GM12878 (cell line): ENCODE data around the gene COL4A3. TPM values are rescaled to one million over a fixed set of nuclear protein-coding genes. Genes with fewer than 3 reads are reported as not detected.

ENCODE experiments used
- ATAC-seq: fragments of 200-7000 bp; cut with Tn5 transposase; 3 replicates; pipeline ENCODE4 v1.9.1; 2020; ENCODE audit warnings: mild to moderate bottlenecking, moderate library complexity
- BruUV-seq: library from RNA; stranded (reverse); fragments of 400-500 nt; replicated peaks from 2 replicates; lab custom pipeline; 2021; lab: Mats Ljungman, UMichigan
- CTCF ChIA-PET: fragments of 300-600 bp; sonication (Branson Sonifier 250); formaldehyde crosslinking; extraction: SDS; loops from one replicate; lab custom pipeline; 2021; ENCODE audit warnings: inconsistent platforms; lab: Yijun Ruan, JAX
- POLR2A ChIA-PET: fragments of 350-600 bp; formaldehyde crosslinking; extraction: SDS; loops from one replicate; lab custom pipeline; 2021; ENCODE audit warnings: inconsistent platforms; lab: Charles Lee
- RAD21 ChIA-PET: fragments of 300-600 bp; sonication (Branson Sonifier 250); formaldehyde crosslinking; loops from one replicate; lab custom pipeline; 2023; ENCODE audit warnings: antibody characterized with exemption; ENCODE audit not compliant: unreplicated experiment; lab: Charles Lee
- SMC1A ChIA-PET: fragments of 300-600 bp; sonication (Branson Sonifier 250); formaldehyde crosslinking; loops from one replicate; lab custom pipeline; 2023; ENCODE audit not compliant: unreplicated experiment, uncharacterized antibody; lab: Charles Lee
- DNase-seq: peaks from one replicate; pipeline ENCODE4 v3.0.0-alpha.2; 2011; ENCODE audit warnings: low read depth, low spot score
- FAIRE-seq: peaks from 3 replicates; lab custom pipeline; 2011; peaks lifted over from hg19 to GRCh38; lab: Jason Lieb, UNC
- H2AFZ ChIP-seq: 2 replicates; pipeline ENCODE4 v1.6.0; 2011; ENCODE audit warnings: low read depth, low read length, control low read depth; ENCODE audit not compliant: control insufficient read depth
- H3K27ac ChIP-seq: 2 replicates; pipeline ENCODE4 v1.5.1; 2011; ENCODE audit warnings: control low read depth; ENCODE audit not compliant: control insufficient read depth, insufficient read depth
- H3K27me3 ChIP-seq, 2 experiments: replicated peaks in 1 of 2; 2 replicates each; pipeline versions ENCODE4 v1.6.0 to v1.6.1; 2011; ENCODE audit warnings: low read length in 1 of 2; ENCODE audit not compliant: control insufficient read depth in 2 of 2, insufficient read depth in 2 of 2
- H3K36me3 ChIP-seq, 2 experiments: 2 replicates each; pipeline ENCODE4 v1.5.1; 2011; ENCODE audit warnings: low read length in 1 of 2; ENCODE audit not compliant: control insufficient read depth in 2 of 2, insufficient read depth in 2 of 2
- H3K4me1 ChIP-seq: 2 replicates; pipeline ENCODE4 v1.6.1; 2011; ENCODE audit warnings: mild to moderate bottlenecking, low read length, moderate library complexity, mixed read lengths; ENCODE audit not compliant: control insufficient read depth, insufficient read depth
- H3K4me2 ChIP-seq: 2 replicates; pipeline ENCODE4 v1.6.0; 2011; ENCODE audit warnings: control low read depth; ENCODE audit not compliant: control insufficient read depth, insufficient read depth
- H3K4me3 ChIP-seq: fragments of 200-600 bp; sonication (generic); 2 replicates; pipeline ENCODE4 v1.5.1; 2016
- H3K79me2 ChIP-seq: 2 replicates; pipeline ENCODE4 v1.6.0; 2011; ENCODE audit warnings: low read length; ENCODE audit not compliant: control insufficient read depth, insufficient read depth
- H3K9ac ChIP-seq: 2 replicates; pipeline ENCODE4 v1.8.0; 2011; ENCODE audit warnings: low read length, control low read depth, mixed read lengths; ENCODE audit not compliant: control insufficient read depth, insufficient read depth
- H3K9me3 ChIP-seq: replicated peaks from 3 replicates; pipeline ENCODE4 v1.5.1; 2011; ENCODE audit warnings: mild to moderate bottlenecking, low read length; ENCODE audit not compliant: control insufficient read depth, insufficient read depth
- H4K20me1 ChIP-seq: 2 replicates; pipeline ENCODE4 v1.6.0; 2011; ENCODE audit not compliant: control insufficient read depth, insufficient read depth
- BRCA1 ChIP-seq: IDR thresholded peaks from 2 replicates; pipeline ENCODE4 v1.6.1; 2011; ENCODE audit warnings: low read depth, low read length, improper control_type of control experiment
- EED ChIP-seq: sonication (generic); IDR thresholded peaks from 2 replicates; pipeline ENCODE4 v1.6.1; 2016; ENCODE audit warnings: antibody characterized with exemption, low read depth
- ELK1 ChIP-seq: IDR thresholded peaks from 2 replicates; pipeline ENCODE4 v1.6.1; 2012; ENCODE audit warnings: low read depth, low read length, improper control_type of control experiment
- HDAC2 ChIP-seq: fragments of 200-600 bp; sonication (generic); IDR thresholded peaks from 2 replicates; pipeline ENCODE4 v1.6.1; 2017
- HDGF ChIP-seq: fragments of 450-650 bp; IDR thresholded peaks from 2 replicates; pipeline ENCODE4 v1.6.1; 2016; ENCODE audit warnings: antibody characterized with exemption
- MEF2A ChIP-seq: IDR thresholded peaks from 2 replicates; pipeline ENCODE4 v1.6.1; 2011; ENCODE audit warnings: low read depth, mild to moderate bottlenecking, low read length, moderate library complexity; ENCODE audit not compliant: insufficient read depth
- RCOR1 ChIP-seq: conservative IDR thresholded peaks from 2 replicates; pipeline ENCODE4 v1.6.1; 2012; ENCODE audit warnings: low read depth, low read length, improper control_type of control experiment
- TARDBP ChIP-seq: IDR thresholded peaks from 2 replicates; pipeline ENCODE4 v1.6.1; 2016; ENCODE audit warnings: borderline replicate concordance
- ZBED1 ChIP-seq: IDR thresholded peaks from 2 replicates; pipeline ENCODE4 v1.6.1; 2016; ENCODE audit warnings: borderline replicate concordance
- ZNF274 ChIP-seq: IDR thresholded peaks from one replicate; pipeline ENCODE4 v1.8.0; 2011; ENCODE audit not compliant: insufficient read length, insufficient read depth
- ZZZ3 ChIP-seq: IDR thresholded peaks from 2 replicates; pipeline ENCODE4 v1.6.1; 2011; ENCODE audit warnings: low read depth; ENCODE audit not compliant: control insufficient read depth, insufficient read length
- WGBS: methylation state at CpG from one replicate; pipeline ENCODE4 v1.1.6; 2016; ENCODE audit warnings: low lambda C conversion rate; ENCODE audit not compliant: insufficient replicate concordance, insufficient coverage; ENCODE audit errors: missing lambda C conversion rate; 5-methylcytosine and 5-hydroxymethylcytosine counted together
- in situ Hi-C: fragments of 300-500 bp; cut with MboI; formaldehyde crosslinking; loops from 9 replicates; pipeline ENCODE4 v1.14.3; 2018; ENCODE audit warnings: mixed read lengths
- intact Hi-C: fragments of 100-400 bp; cut with micrococcal nuclease; formaldehyde crosslinking; loops from one replicate; pipeline ENCODE4 v1.14.2; 2022; ENCODE audit not compliant: unreplicated experiment
- polyA plus RNA-seq, 11 experiments: library from polyadenylated mRNA; depleted of rRNA in 4 of 11; unstranded in 6 of 11; stranded (reverse) in 5 of 11; fragments of >200 nt; fragmentation: Nextera tagmentation in 4 of 11; fragmentation: Illumina TruSeq in 1 of 11; extraction: Ambion mirVana in 4 of 11; extraction: Trizol in 1 of 11; gene quantifications; 1 replicate in 1 of 11; 2 replicates in 10 of 11; pipeline versions ENCODE4 v1.2.1 to v1.2.3, GENCODE V29; 2011 to 2016; ENCODE audit warnings: inconsistent platforms in 2 of 11, missing spikeins in 2 of 11, low read depth in 1 of 11
- total RNA-seq, 4 experiments: library from RNA; depleted of rRNA in 3 of 4; stranded (reverse); fragments of >200 nt in 3 of 4; fragmentation: Illumina TruSeq in 1 of 4; extraction: Trizol in 1 of 4; gene quantifications; 2 replicates each; pipeline versions ENCODE4 v1.2.1 to v1.2.3, GENCODE V29; 2013 to 2021

The COL4A3 gene
- total and polyA plus RNA-seq, 10 of the 15 experiments (the other 5 are each of a cell fraction or from before 2014, with no cell fraction given), result 0.34 to 10.5 (median 3.8) TPM

- Histone ChIP-seq H3K9me3 (no peaks in the 10 kb centered on the region), H3K4me1 (no peaks in the 10 kb centered on the region), H3K79me2 (no peaks in the 10 kb centered on the region; the same call in 1 of the 2 replicates), H3K27me3 (no peaks in the 10 kb centered on the region), H3K4me3 (no peak overlapping the region), H3K4me2 (no peak overlapping the region), H4K20me1 (no peaks in the 10 kb centered on the region), H3K9ac (no peak overlapping the region), H2AFZ (no peak overlapping the region), H3K36me3 (peaks cover 0 to 8% of the 10 kb centered on the region in 2 experiments; a peak in 2 of 4 replicates), H3K27ac (no peak overlapping the region)
- ChIA-PET CTCF (interaction anchor here (1.4 kb wide), 1 partner anchor 14 kb away, joined by 3 read pairs; no protein-coding TSS in a partner anchor), RAD21 (no interaction called here), SMC1A (interaction anchor here (0.9 kb wide), 1 partner anchor 15 kb away, joined by 4 read pairs; no protein-coding TSS in a partner anchor), POLR2A (no interaction called here)
- BruUV-seq, result no TSS peak
- FAIRE-seq (no peak), ATAC-seq (no peak), DNase-seq (no peak)
- intact Hi-C loops, result no loop called here
- 98% methylated on average over 2 of the region's 2 CpGs for WGBS
- in situ Hi-C loops, result no loop called here
- TF ChIP-seq MEF2A (no peak), RCOR1 (no peak), BRCA1 (no peak), ELK1 (no peak), HDGF (no peak), ZZZ3 (no peak), ZNF274 (no peak), EED (no peak), TARDBP (no peak), HDAC2 (no peak), ZBED1 (no peak)
Observed at GRCh38 chr2:227341553-227341952, 177.1 kb downstream of the COL4A3 start.
